ENCODE results near the gene IGF2R. TPM values are rescaled to one million over a fixed set of nuclear protein-coding genes. Genes with fewer than 3 reads are reported as not detected.

Gene IGF2R
- total RNA-seq, 6 experiments from 2014 or later = 77.3 to 119 (median 88.1) TPM

DNA sequence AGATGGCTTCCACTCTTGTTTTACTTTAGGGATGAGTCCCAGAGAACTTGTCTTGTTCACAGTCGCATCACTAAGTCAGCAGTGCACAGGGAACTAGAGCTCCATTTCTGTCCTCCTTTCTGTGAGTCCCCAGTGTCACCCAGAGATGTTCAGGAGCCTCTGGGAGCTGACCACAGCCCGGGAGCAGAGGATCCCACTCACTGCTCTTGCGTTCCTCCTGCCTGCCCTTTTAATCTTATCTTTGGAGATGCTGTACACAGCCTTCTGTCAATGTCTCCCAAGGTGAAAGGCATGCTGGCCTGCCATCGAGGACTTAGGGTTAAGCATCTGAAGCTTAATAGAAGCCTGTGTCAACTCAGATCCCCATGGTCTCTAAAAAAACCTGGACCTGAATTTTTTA, 71.2 kb downstream of the IGF2R start:
- H3K27ac Mint-ChIP-seq = no peak overlapping the region
- H3K36me3 Mint-ChIP-seq (ENCODE audit: low read depth) = peaks cover 44% of the 10 kb centered on the region
- TF ChIP-seq, protein P1, sequence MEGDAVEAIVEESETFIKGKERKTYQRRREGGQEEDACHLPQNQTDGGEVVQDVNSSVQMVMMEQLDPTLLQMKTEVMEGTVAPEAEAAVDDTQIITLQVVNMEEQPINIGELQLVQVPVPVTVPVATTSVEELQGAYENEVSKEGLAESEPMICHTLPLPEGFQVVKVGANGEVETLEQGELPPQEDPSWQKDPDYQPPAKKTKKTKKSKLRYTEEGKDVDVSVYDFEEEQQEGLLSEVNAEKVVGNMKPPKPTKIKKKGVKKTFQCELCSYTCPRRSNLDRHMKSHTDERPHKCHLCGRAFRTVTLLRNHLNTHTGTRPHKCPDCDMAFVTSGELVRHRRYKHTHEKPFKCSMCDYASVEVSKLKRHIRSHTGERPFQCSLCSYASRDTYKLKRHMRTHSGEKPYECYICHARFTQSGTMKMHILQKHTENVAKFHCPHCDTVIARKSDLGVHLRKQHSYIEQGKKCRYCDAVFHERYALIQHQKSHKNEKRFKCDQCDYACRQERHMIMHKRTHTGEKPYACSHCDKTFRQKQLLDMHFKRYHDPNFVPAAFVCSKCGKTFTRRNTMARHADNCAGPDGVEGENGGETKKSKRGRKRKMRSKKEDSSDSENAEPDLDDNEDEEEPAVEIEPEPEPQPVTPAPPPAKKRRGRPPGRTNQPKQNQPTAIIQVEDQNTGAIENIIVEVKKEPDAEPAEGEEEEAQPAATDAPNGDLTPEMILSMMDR (IDR thresholded peaks at IDR 0.05) = no peak
- DNase-seq = no peak
- H3K4me3 Mint-ChIP-seq = no peak overlapping the region
- no peaks in the 10 kb centered on the region for H3K9me3 Mint-ChIP-seq
- H3K4me1 Mint-ChIP-seq (ENCODE audit: low read depth) = peaks cover 66% of the 10 kb centered on the region
- H3K27me3 Mint-ChIP-seq (ENCODE audit: insufficient read depth) = peaks cover 2% of the 10 kb centered on the region

DNA sequence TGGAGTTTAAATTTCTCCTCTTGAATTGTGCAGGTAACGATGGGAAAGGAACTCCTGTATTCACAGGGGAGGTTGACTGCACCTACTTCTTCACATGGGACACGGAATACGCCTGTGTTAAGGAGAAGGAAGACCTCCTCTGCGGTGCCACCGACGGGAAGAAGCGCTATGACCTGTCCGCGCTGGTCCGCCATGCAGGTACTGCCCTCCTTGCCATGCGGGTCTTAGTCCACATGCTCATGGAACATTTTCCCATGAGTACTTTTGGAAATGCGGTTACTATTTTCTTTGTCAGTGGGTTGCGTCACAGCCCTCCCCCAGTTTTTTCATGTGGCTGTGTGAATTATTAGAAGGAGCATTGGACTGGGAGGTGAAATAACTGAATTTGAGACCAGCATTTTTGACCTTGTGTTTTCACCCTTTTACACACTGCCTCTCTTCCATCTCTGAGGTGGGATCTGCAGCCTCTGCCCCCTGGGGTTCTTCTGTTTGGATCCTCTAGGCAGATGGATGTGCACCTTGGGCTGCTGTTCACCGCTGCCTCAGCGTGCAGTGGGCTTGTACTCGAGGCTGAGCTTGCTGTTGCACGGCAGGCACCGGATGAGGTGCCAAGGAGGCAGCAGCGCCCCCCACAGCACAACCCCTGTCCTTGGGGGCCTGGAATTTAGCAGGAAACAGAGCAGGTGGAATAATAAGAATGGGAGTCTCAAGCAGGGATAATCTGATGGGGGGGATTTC, 71.8 kb downstream of the IGF2R start:
- H3K4me3 Mint-ChIP-seq = no peak overlapping the region
- TF ChIP-seq, protein P1 (IDR thresholded peaks at IDR 0.05) = no peak
- peaks cover 2% of the 10 kb centered on the region for H3K27me3 Mint-ChIP-seq (ENCODE audit: insufficient read depth)
- H3K4me1 Mint-ChIP-seq (ENCODE audit: low read depth) = peaks cover 60% of the 10 kb centered on the region
- no peak overlapping the region for H3K27ac Mint-ChIP-seq
- peaks cover 45% of the 10 kb centered on the region for H3K36me3 Mint-ChIP-seq (ENCODE audit: low read depth)
- H3K9me3 Mint-ChIP-seq = no peaks in the 10 kb centered on the region
- DNase-seq = no peak

GRCh38 chr6:160041608-160042007, 72.7 kb downstream of the IGF2R start:
- H3K9me3 Mint-ChIP-seq = no peaks in the 10 kb centered on the region
- H3K4me3 Mint-ChIP-seq = peak overlapping the region; percentile 26; the same call in 1 of the 2 replicates
- TF ChIP-seq, protein P1 (IDR thresholded peaks at IDR 0.05) = peak; percentile 32; the same call in 1 of the 2 replicates
- peaks cover 2% of the 10 kb centered on the region for H3K27me3 Mint-ChIP-seq (ENCODE audit: insufficient read depth)
- peaks cover 43% of the 10 kb centered on the region for H3K36me3 Mint-ChIP-seq (ENCODE audit: low read depth)
- DNase-seq = peak; percentile 29
- H3K27ac Mint-ChIP-seq = peak overlapping the region; percentile 61
- H3K4me1 Mint-ChIP-seq (ENCODE audit: low read depth) = peaks cover 51% of the 10 kb centered on the region

DNA sequence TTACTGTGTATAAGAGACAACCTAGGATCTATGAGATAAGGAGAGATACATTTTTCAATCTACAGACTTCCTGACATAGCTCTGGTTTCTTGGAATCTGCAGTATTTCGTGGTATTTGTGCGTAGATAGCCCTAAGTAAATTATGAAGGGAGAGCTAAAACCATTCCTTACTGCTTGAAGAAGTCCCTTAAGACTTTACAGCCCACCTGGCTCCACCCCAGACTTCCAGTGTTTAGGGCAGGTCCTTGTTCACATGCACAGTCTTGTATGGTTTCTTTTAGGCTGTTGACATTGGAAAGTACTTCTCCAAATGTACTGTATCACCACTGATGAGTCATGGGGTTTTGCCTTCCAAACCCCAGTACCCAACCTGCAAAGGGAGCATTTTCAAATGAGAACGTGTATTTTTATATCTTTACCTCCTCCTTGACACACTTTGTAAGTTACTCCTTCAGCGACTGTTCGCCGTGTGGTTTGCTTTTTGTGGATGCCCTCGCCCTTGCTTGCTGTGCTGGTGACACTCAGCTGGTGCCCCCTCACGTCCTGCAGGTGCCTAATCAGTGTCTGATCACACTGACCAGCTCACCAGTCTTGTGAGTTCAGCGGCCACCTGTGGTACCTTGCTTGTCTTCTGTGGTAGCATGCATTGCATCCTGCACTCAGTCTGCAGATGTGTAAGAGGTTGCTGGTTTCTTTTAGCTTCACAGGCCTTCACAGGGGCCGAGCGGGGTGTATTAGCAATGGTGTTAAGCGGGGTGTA, 73.3 kb downstream of the IGF2R start:
- TF ChIP-seq, protein P1 (IDR thresholded peaks at IDR 0.05) = no peak
- H3K27me3 Mint-ChIP-seq (ENCODE audit: insufficient read depth) = peaks cover 2% of the 10 kb centered on the region
- peak overlapping the region; percentile 61 for H3K27ac Mint-ChIP-seq
- peaks cover 45% of the 10 kb centered on the region for H3K4me1 Mint-ChIP-seq (ENCODE audit: low read depth)
- peaks cover 44% of the 10 kb centered on the region for H3K36me3 Mint-ChIP-seq (ENCODE audit: low read depth)
- no peak for DNase-seq
- no peaks in the 10 kb centered on the region for H3K9me3 Mint-ChIP-seq
- H3K4me3 Mint-ChIP-seq = peak overlapping the region; percentile 49; the same call in 1 of the 2 replicates

DNA sequence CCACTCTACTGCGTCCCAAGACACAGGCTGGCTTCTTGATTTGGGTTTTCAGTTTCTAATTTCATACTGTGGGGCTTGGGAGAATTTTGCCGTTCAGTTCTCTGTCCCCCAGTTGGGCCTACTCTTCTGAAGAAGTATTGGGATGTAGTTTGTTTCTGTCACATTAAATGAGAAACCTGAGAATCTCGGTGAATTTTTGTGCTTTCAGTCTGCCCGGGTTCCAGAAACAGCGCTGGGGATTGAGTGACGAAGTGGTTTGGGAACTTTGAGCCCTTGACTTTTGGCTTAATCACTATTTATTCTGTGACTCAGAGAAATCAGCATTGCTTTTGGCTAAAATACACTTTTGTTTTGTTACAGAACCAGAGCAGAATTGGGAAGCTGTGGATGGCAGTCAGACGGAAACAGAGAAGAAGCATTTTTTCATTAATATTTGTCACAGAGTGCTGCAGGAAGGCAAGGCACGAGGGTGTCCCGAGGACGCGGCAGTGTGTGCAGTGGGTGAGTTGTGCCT, 74.0 kb downstream of the IGF2R start:
- no peak for DNase-seq
- TF ChIP-seq, protein P1 (IDR thresholded peaks at IDR 0.05) = no peak
- H3K27me3 Mint-ChIP-seq (ENCODE audit: insufficient read depth) = peaks cover 2% of the 10 kb centered on the region
- peaks cover 41% of the 10 kb centered on the region for H3K36me3 Mint-ChIP-seq (ENCODE audit: low read depth)
- H3K4me3 Mint-ChIP-seq = peak overlapping the region; percentile 49; the same call in 1 of the 2 replicates
- H3K4me1 Mint-ChIP-seq (ENCODE audit: low read depth) = peaks cover 39% of the 10 kb centered on the region
- H3K27ac Mint-ChIP-seq = peak overlapping the region; percentile 61; the same call in 1 of the 2 replicates
- H3K9me3 Mint-ChIP-seq = no peaks in the 10 kb centered on the region
